A673 (cell line): ENCODE results near the gene ME2. TPM values are rescaled to one million over a fixed set of nuclear protein-coding genes. Genes with fewer than 3 reads are reported as not detected.

Experiments used
- BruUV-seq: library from RNA; stranded (reverse); fragments of 400-500 nt; replicated peaks from 2 replicates; lab custom pipeline; 2021; lab: Mats Ljungman, UMichigan
- CTCF ChIA-PET: fragments of 300-600 bp; sonication (Branson Sonifier 250); formaldehyde crosslinking; loops from one replicate; lab custom pipeline; 2022; ENCODE audit warnings: antibody characterized with exemption; lab: Charles Lee
- POLR2A ChIA-PET: fragments of 300-600 bp; sonication (Branson Sonifier 250); formaldehyde crosslinking; loops from one replicate; lab custom pipeline; 2022; ENCODE audit warnings: antibody characterized with exemption; ENCODE audit not compliant: low non-redundant PET; lab: Charles Lee
- DNase-seq: peaks from one replicate; pipeline ENCODE4 v3.0.0-alpha.2; 2015; ENCODE audit warnings: low spot score
- H3K27ac ChIP-seq: fragments of 200-600 bp; sonication (generic); 2 replicates; pipeline ENCODE4 v1.5.1; 2016; ENCODE audit warnings: mixed run types, low read depth, mild to moderate bottlenecking, mixed read lengths, antibody characterized with exemption, low read length; ENCODE audit not compliant: poor library complexity, severe bottlenecking
- H3K27me3 ChIP-seq: fragments of 200-600 bp; sonication (generic); replicated peaks from 2 replicates; pipeline ENCODE4 v1.6.1; 2017; ENCODE audit warnings: mixed run types, low read depth, mild to moderate bottlenecking, mixed read lengths, antibody characterized with exemption, low read length; ENCODE audit not compliant: insufficient read depth, poor library complexity
- H3K36me3 ChIP-seq: fragments of 200-600 bp; sonication (generic); 2 replicates; pipeline ENCODE4 v1.6.1; 2016; ENCODE audit warnings: mixed run types, mild to moderate bottlenecking, mixed read lengths, antibody characterized with exemption, low read length; ENCODE audit not compliant: insufficient read depth, poor library complexity, severe bottlenecking
- H3K4me1 ChIP-seq: fragments of 200-600 bp; sonication (generic); 2 replicates; pipeline ENCODE4 v1.6.1; 2017; ENCODE audit warnings: mixed run types, mild to moderate bottlenecking, mixed read lengths, antibody characterized with exemption, low read length; ENCODE audit not compliant: insufficient read depth, poor library complexity, severe bottlenecking
- H3K4me3 ChIP-seq: fragments of 200-600 bp; sonication (generic); 2 replicates; pipeline ENCODE4 v1.5.1; 2016; ENCODE audit warnings: low read depth, mixed run types, mild to moderate bottlenecking, mixed read lengths, low read length; ENCODE audit not compliant: poor library complexity, severe bottlenecking
- H3K9me3 ChIP-seq: fragments of 200-600 bp; sonication (generic); 2 replicates; pipeline ENCODE4 v1.6.1; 2016; ENCODE audit warnings: mixed run types, low read depth, mild to moderate bottlenecking, mixed read lengths, antibody characterized with exemption, low read length; ENCODE audit not compliant: poor library complexity, severe bottlenecking
- CTCF ChIP-seq: fragments of 300-800, 200-600 bp; sonication (generic); conservative IDR thresholded peaks from 2 replicates; pipeline ENCODE4 v1.5.1; 2017; ENCODE audit warnings: low read depth, mild to moderate bottlenecking, antibody characterized with exemption, low read length, moderate library complexity, mixed read lengths
- EZH2 ChIP-seq: fragments of 200-600 bp; sonication (generic); IDR thresholded peaks from 2 replicates; pipeline ENCODE4 v1.6.1; 2017; ENCODE audit warnings: borderline replicate concordance, low read depth, mild to moderate bottlenecking, mixed read lengths, antibody characterized with exemption, low read length; ENCODE audit not compliant: poor library complexity, severe bottlenecking
- intact Hi-C: fragments of 100-400 bp; cut with micrococcal nuclease; formaldehyde crosslinking; loops from one replicate; pipeline ENCODE4 v1.10.0; 2022; ENCODE audit not compliant: unreplicated experiment
- total RNA-seq: library from RNA; stranded (reverse); gene quantifications from 2 replicates; pipeline ENCODE4 v1.2.3, GENCODE V29; 2021

The ME2 gene
- total RNA-seq, 1 experiment from 2014 or later: 55.3 TPM

GRCh38 chr18:50862401-50862800 is 16.5 kb upstream of the ME2 start:
- POLR2A ChIA-PET: no interaction called here

GRCh38 chr18:50863840-50864375 is 15.0 kb upstream of the ME2 start:
- no peaks in the 10 kb centered on the region for H3K36me3 ChIP-seq
- DNase-seq: no peak
- ChIA-PET POLR2A (no interaction called here), CTCF (no interaction called here)
- no TSS peak for BruUV-seq
- no peak overlapping the region for H3K27ac ChIP-seq
- H3K27me3 ChIP-seq: no peaks in the 10 kb centered on the region
- H3K4me1 ChIP-seq: no peaks in the 10 kb centered on the region
- no peak for TF ChIP-seq CTCF
- TF ChIP-seq EZH2: no peak
- no peaks in the 10 kb centered on the region for H3K9me3 ChIP-seq
- intact Hi-C loops: no loop called here
- H3K4me3 ChIP-seq: no peak overlapping the region

More at GRCh38 chr18:50862401-50862800, 16.5 kb upstream of the ME2 start:
- Histone ChIP-seq H3K27ac (no peak overlapping the region), H3K36me3 (no peaks in the 10 kb centered on the region), H3K27me3 (no peaks in the 10 kb centered on the region), H3K4me3 (no peak overlapping the region), H3K9me3 (no peaks in the 10 kb centered on the region), H3K4me1 (no peaks in the 10 kb centered on the region)
- CTCF ChIA-PET: no interaction called here
- BruUV-seq: no TSS peak
- intact Hi-C loops: no loop called here
- no peak for TF ChIP-seq CTCF
- no peak for TF ChIP-seq EZH2
- no peak for DNase-seq

GRCh38 chr18:50866765-50867164 is 12.2 kb upstream of the ME2 start:
- ChIA-PET POLR2A (no interaction called here), CTCF (no interaction called here)
- H3K9me3 ChIP-seq: no peaks in the 10 kb centered on the region
- H3K27ac ChIP-seq: no peak overlapping the region
- TF ChIP-seq CTCF: peak; percentile 38; the same call in 1 of the 2 replicates
- no peak for TF ChIP-seq EZH2
- no peak for DNase-seq
- intact Hi-C loops: no loop called here
- H3K4me1 ChIP-seq: no peaks in the 10 kb centered on the region
- no TSS peak for BruUV-seq
- H3K27me3 ChIP-seq: no peaks in the 10 kb centered on the region
- no peaks in the 10 kb centered on the region for H3K36me3 ChIP-seq
- H3K4me3 ChIP-seq: no peak overlapping the region
